H1 (cell line): Measurements from ENCODE around the gene CAPN10. TPM values are rescaled to one million over a fixed set of nuclear protein-coding genes. Genes with fewer than 3 reads are reported as not detected.

Experiments used
- EZH2 ChIP-seq: fragments of 200-600 bp; sonication (generic); IDR thresholded peaks from 2 replicates; pipeline ENCODE4 v1.7.1; 2012; ENCODE audit warnings: low read depth, mild to moderate bottlenecking, moderate library complexity, low read length, inconsistent platforms; ENCODE audit not compliant: severe bottlenecking
- GTF2F1 ChIP-seq: IDR thresholded peaks from 2 replicates; pipeline ENCODE4 v1.6.1; 2012; ENCODE audit warnings: low read depth, low read length, improper control_type of control experiment, borderline replicate concordance
- JUN ChIP-seq: IDR thresholded peaks from 2 replicates; pipeline ENCODE4 v1.6.1; 2011; ENCODE audit warnings: low read depth, mild to moderate bottlenecking, improper control_type of control experiment, low read length
- polyA plus RNA-seq, 7 experiments: library from polyadenylated mRNA; depleted of rRNA in 3 of 7; stranded (reverse) in 5 of 7; unstranded in 2 of 7; fragments of >200 nt in 5 of 7; fragments of 200-250 nt in 2 of 7; gene quantifications; 1 replicate in 5 of 7; 2 replicates in 1 of 7; 4 replicates in 1 of 7; pipeline versions ENCODE4 v1.2.1 to v1.2.3, GENCODE V29; 2011 to 2013; ENCODE audit warnings: missing spikeins in 2 of 7, mixed read lengths in 2 of 7
- total RNA-seq: library from RNA; stranded (reverse); fragmentation: NEBNext Ultra II Directional; extraction: Animal tissue kit (Norgen Biotek cat#: 25700); gene quantifications from 2 replicates; pipeline ENCODE4 v1.2.1, GENCODE V29; 2021

CAPN10 gene
- total and polyA plus RNA-seq, 2 of the 8 experiments (the other 6 are each of a cell fraction or from before 2014, with no cell fraction given), result 30.7 to 39.8 TPM

GRCh38 chr2:240553956-240554480, 32.5 kb upstream of the CAPN10 start (continued):
- TF ChIP-seq GTF2F1 (no peak), JUN (no peak), EZH2 (no peak)
